CD4-positive, alpha-beta T cell treated with Interleukin-17A for 4 hours (primary cell): ENCODE measurements around the gene HES6.
"Not testable (repeated sequence)": the region's sequence is repeated elsewhere in the genome, so short reads cannot be mapped to it uniquely, and the experiment has no call there.

ENCODE experiments used
- DNase-seq: peaks from one replicate; pipeline ENCODE4 v3.0.0-alpha.2; 2020; ENCODE audit warnings: mixed read lengths

Gene HES6

GRCh38 chr2:238272156-238272555 lies 32.3 kb upstream of the HES6 start:
- DNase-seq: no peak

GRCh38 chr2:238271686-238272085 lies 31.8 kb upstream of the HES6 start:
- not testable (repeated sequence) for DNase-seq

GRCh38 chr2:238271061-238271554 lies 31.3 kb upstream of the HES6 start:
- no peak for DNase-seq

GRCh38 chr2:238270606-238271005 lies 30.8 kb upstream of the HES6 start:
- no peak for DNase-seq

GRCh38 chr2:238269741-238270140 lies 29.9 kb upstream of the HES6 start:
- no peak for DNase-seq

- DNase-seq: no peak
Measured at GRCh38 chr2:238267884-238268680, 28.2 kb upstream of the HES6 start.

- no peak for DNase-seq
Measured at GRCh38 chr2:238267341-238267710, 27.5 kb upstream of the HES6 start.

GRCh38 chr2:238265605-238266004 lies 25.8 kb upstream of the HES6 start:
- DNase-seq: no peak

GRCh38 chr2:238264072-238264460 lies 24.2 kb upstream of the HES6 start:
- DNase-seq: no peak

GRCh38 chr2:238263204-238264071 lies 23.6 kb upstream of the HES6 start:
- DNase-seq: peak; percentile 85

- no peak for DNase-seq
Measured at GRCh38 chr2:238262496-238263122, 22.8 kb upstream of the HES6 start.

- no peak for DNase-seq
Measured at GRCh38 chr2:238261718-238262375, 22.0 kb upstream of the HES6 start.

GRCh38 chr2:238260883-238261282 lies 21.0 kb upstream of the HES6 start:
- DNase-seq: no peak

- no peak for DNase-seq
Measured at GRCh38 chr2:238259061-238260020, 19.5 kb upstream of the HES6 start.

- no peak for DNase-seq
Measured at GRCh38 chr2:238257786-238258700, 18.2 kb upstream of the HES6 start.

- DNase-seq: peak; percentile 78
Measured at GRCh38 chr2:238256594-238257104, 16.8 kb upstream of the HES6 start.

- DNase-seq: no peak
Measured at GRCh38 chr2:238256111-238256510, 16.3 kb upstream of the HES6 start.

- no peak for DNase-seq
Measured at GRCh38 chr2:238255636-238256035, 15.8 kb upstream of the HES6 start.

GRCh38 chr2:238255151-238255551 lies 15.3 kb upstream of the HES6 start:
- DNase-seq: no peak

- no peak for DNase-seq
Measured at GRCh38 chr2:238254095-238254723, 14.4 kb upstream of the HES6 start.
